Ishikawa (cell line): ENCODE results near the gene ATP10A.

Experiments used
- CREB1 ChIP-seq: IDR thresholded peaks from 2 replicates; pipeline ENCODE4 v1.6.1; 2012; ENCODE audit warnings: low read depth
- USF1 ChIP-seq: IDR thresholded peaks from 2 replicates; pipeline ENCODE4 v1.6.1; 2012

GRCh38 chr15:25879438-25879837, 16.3 kb upstream of the ATP10A start:
- TF ChIP-seq USF1 = no peak
- TF ChIP-seq CREB1 = no peak
